GM19467 (cell line): ENCODE results near the gene TTC9B.
"Not testable (repeated sequence)": the region's sequence is repeated elsewhere in the genome, so short reads cannot be mapped to it uniquely, and the experiment has no call there.

Source experiments
- ATAC-seq: cut with Tn5 transposase; IDR thresholded peaks from one replicate; pipeline ENCODE4 v1.9.1; 2021; ENCODE audit warnings: mild to moderate bottlenecking, moderate library complexity; ENCODE audit not compliant: unreplicated experiment

Gene TTC9B

DNA sequence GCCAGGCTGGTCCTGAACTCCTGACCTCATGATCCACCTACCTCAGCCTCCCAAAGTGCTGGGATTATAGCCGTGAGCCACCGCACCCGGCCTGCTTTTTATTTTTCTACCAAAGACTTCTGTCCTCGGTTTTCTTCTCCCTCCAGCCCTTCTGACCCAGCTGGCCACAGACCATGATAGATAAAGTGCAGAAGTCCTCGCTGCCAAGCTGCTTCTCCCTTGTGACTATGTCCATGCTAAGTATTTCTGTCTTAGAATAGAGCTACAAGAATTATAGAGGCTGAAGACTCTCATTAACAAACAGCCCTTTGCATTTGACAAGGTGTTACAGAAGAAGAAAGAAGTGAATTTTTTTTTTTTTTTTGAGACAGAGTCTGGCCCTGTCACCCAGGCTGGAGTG lies 42.4 kb downstream of the TTC9B start:
- ATAC-seq: no peak

DNA sequence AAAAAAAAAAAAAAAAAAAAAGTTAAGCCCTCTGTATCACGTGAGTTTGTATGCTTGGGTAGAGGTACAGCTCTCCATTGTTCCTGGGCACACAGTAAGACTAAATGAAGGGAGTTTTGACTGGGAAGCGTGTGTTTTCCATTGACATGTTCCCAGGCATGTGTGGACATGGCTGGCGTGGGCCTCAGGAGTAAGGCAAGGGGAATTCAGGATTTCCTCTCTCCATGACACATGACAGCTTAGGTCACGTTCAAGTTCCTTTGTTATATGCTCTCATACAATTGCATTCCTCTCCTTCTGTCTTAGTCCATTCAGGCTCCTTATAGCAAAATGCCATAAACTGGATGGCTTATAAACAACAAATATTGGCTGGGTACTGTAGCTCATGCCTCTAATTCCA lies 44.1 kb downstream of the TTC9B start:
- ATAC-seq: no peak

DNA sequence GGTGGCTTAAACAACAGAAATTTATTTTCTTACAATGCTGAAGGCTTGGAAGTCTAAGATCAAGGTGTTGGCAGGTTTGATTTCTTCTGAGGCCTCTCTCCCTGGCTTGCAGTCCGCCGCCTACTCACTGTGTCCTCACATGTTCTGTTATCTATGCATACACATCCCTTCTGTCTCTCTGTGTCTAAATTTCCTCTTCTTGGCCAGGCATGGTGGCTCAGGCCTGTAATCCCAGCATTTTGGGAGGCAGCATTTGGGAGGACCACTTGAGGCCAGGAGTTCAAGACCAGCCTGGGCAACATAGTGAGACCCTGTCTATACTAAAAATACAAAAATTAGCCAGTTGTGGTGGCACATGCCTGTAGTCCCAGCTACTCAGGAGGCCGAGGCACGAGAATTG lies 46.9 kb downstream of the TTC9B start:
- not testable (repeated sequence) for ATAC-seq

DNA sequence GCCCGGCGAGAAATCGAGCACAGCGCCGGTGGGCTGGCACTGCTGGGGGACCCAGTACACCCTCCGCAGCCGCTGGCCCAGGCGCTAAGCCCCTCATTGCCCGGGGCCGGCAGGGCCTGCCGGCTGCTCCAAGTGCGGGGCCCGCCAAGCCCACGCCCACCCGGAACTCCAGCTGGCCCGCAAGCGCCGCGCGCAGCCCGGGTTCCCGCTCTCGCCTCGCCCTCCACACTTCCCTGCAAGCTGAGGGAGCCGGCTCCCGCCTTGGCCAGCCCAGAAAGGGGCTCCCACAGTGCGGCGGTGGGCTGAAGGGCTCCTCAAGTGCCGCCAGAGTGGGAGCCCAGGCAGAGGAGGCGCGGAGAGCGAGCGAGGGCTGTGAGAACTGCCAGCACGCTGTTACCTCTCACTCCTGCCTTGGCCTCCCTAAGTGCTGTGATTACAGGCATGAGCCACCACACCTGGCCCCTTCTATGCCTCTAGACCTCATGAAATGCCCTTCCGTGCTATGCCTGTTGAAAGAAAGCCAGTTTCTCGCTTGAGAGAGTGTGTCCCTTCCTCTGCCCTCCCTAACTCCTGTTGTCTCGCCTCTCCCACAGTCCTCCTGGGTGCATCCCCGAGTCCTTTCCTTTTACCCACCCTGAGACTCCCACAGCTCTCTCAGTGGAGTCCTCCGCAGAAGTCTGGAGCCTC lies 47.7 kb downstream of the TTC9B start:
- ATAC-seq: not testable (repeated sequence)

GRCh38 chr19:40169482-40170302 lies 48.5 kb downstream of the TTC9B start:
- not testable (repeated sequence) for ATAC-seq
